Glutamatergic neuron (in vitro differentiated cells): ENCODE data around the gene ZFHX3. TPM values are rescaled to one million over a fixed set of nuclear protein-coding genes. Genes with fewer than 3 reads are reported as not detected.

ENCODE experiments used
- DNase-seq: peaks from one replicate; pipeline ENCODE4 v3.0.0; 2022
- H3K27ac Mint-ChIP-seq: one replicate; pipeline ENCODE4 v1.8.0; 2020; ENCODE audit warnings: mild to moderate bottlenecking, mixed read lengths, inconsistent platforms; ENCODE audit not compliant: unreplicated experiment
- H3K27me3 Mint-ChIP-seq: one replicate; pipeline ENCODE4 v1.8.0; 2020; ENCODE audit warnings: mild to moderate bottlenecking, moderate library complexity, mixed read lengths, inconsistent platforms; ENCODE audit not compliant: unreplicated experiment
- H3K36me3 Mint-ChIP-seq: one replicate; pipeline ENCODE4 v1.8.0; 2020; ENCODE audit warnings: mild to moderate bottlenecking, mixed read lengths, inconsistent platforms; ENCODE audit not compliant: unreplicated experiment
- H3K4me1 Mint-ChIP-seq: one replicate; pipeline ENCODE4 v1.8.0; 2020; ENCODE audit warnings: mild to moderate bottlenecking, low read depth, mixed read lengths, inconsistent platforms; ENCODE audit not compliant: unreplicated experiment
- H3K4me3 Mint-ChIP-seq: one replicate; pipeline ENCODE4 v1.8.0; 2020; ENCODE audit warnings: mild to moderate bottlenecking, mixed read lengths, inconsistent platforms; ENCODE audit not compliant: unreplicated experiment
- H3K9me3 Mint-ChIP-seq: one replicate; pipeline ENCODE4 v1.8.0; 2020; ENCODE audit warnings: mild to moderate bottlenecking, moderate library complexity, mixed read lengths, inconsistent platforms; ENCODE audit not compliant: unreplicated experiment
- CTCF ChIP-seq: fragments of 200-600 bp; sonication (generic); IDR thresholded peaks from one replicate; pipeline ENCODE4 v1.5.0; 2021; ENCODE audit not compliant: partially characterized antibody, unreplicated experiment
- total RNA-seq: library from RNA; stranded (reverse); fragmentation: NEBNext Ultra II Directional; extraction: Animal tissue kit (Norgen Biotek cat#: 25700); gene quantifications from one replicate; pipeline ENCODE4 v1.2.1, GENCODE V29; 2021; ENCODE audit not compliant: unreplicated experiment

The ZFHX3 gene
- total RNA-seq, 1 donor from 2014 or later, result 6.8 TPM

- no peak overlapping the region for H3K4me3 Mint-ChIP-seq
- peaks cover 6% of the 10 kb centered on the region for H3K27me3 Mint-ChIP-seq
- H3K4me1 Mint-ChIP-seq, result peaks cover 4% of the 10 kb centered on the region
- H3K9me3 Mint-ChIP-seq, result peaks cover 4% of the 10 kb centered on the region
- DNase-seq, result no peak
- no peaks in the 10 kb centered on the region for H3K36me3 Mint-ChIP-seq
- no peak overlapping the region for H3K27ac Mint-ChIP-seq
- no peak for TF ChIP-seq CTCF
Measured at GRCh38 chr16:72785886-72786285, 262.0 kb downstream of the ZFHX3 start.

- Mint-ChIP-seq H3K36me3 (no peaks in the 10 kb centered on the region), H3K9me3 (peaks cover 4% of the 10 kb centered on the region), H3K27me3 (peaks cover 6% of the 10 kb centered on the region), H3K4me1 (peaks cover 4% of the 10 kb centered on the region), H3K27ac (no peak overlapping the region), H3K4me3 (no peak overlapping the region)
- TF ChIP-seq CTCF, result no peak
- DNase-seq, result no peak
Measured at GRCh38 chr16:72785171-72785570, 262.8 kb downstream of the ZFHX3 start.

GRCh38 chr16:72783716-72784318 is 264.1 kb downstream of the ZFHX3 start:
- no peak for TF ChIP-seq CTCF
- DNase-seq, result no peak
- Mint-ChIP-seq H3K36me3 (no peaks in the 10 kb centered on the region), H3K9me3 (peaks cover 4% of the 10 kb centered on the region), H3K27me3 (peaks cover 4% of the 10 kb centered on the region), H3K4me1 (peaks cover 4% of the 10 kb centered on the region), H3K27ac (no peak overlapping the region), H3K4me3 (no peak overlapping the region)

- Mint-ChIP-seq H3K4me3 (no peak overlapping the region), H3K9me3 (peaks cover 2% of the 10 kb centered on the region), H3K36me3 (peaks cover 10% of the 10 kb centered on the region), H3K27me3 (no peaks in the 10 kb centered on the region), H3K4me1 (no peaks in the 10 kb centered on the region), H3K27ac (no peak overlapping the region)
- no peak for DNase-seq
- TF ChIP-seq CTCF, result no peak
Measured at GRCh38 chr16:72769876-72770275, 278.1 kb downstream of the ZFHX3 start.

GRCh38 chr16:72768591-72768990 is 279.3 kb downstream of the ZFHX3 start:
- no peak for TF ChIP-seq CTCF
- Mint-ChIP-seq H3K27ac (no peak overlapping the region), H3K4me3 (no peak overlapping the region), H3K4me1 (no peaks in the 10 kb centered on the region), H3K9me3 (peaks cover 2% of the 10 kb centered on the region), H3K27me3 (no peaks in the 10 kb centered on the region), H3K36me3 (peaks cover 10% of the 10 kb centered on the region)
- DNase-seq, result no peak
